Thymus (tissue), 11 donors: ENCODE data around the gene OSBPL10. TPM values are rescaled to one million over a fixed set of nuclear protein-coding genes. Genes with fewer than 3 reads are reported as not detected.

Experiments
- DNase-seq, 9 donors: peaks; one replicate each; pipeline ENCODE4 v3.0.0-alpha.2; 2013; ENCODE audit warnings: low spot score in 9 of 9, low read depth in 6 of 9, missing footprints in 1 of 9
- H3K27ac ChIP-seq, 2 donors: one replicate each; pipeline ENCODE4 v1.5.1; 2013; ENCODE audit warnings: control low read depth in 1 of 2, low read depth in 1 of 2, low read length in 1 of 2, mild to moderate bottlenecking in 1 of 2, moderate library complexity in 1 of 2
- H3K27me3 ChIP-seq, 2 donors: one replicate each; pipeline ENCODE4 v1.5.1; 2013; ENCODE audit warnings: low read length in 1 of 2; ENCODE audit not compliant: control insufficient read depth in 2 of 2, insufficient read depth in 1 of 2
- H3K36me3 ChIP-seq, 2 donors: one replicate each; pipeline ENCODE4 v1.5.1; 2013; ENCODE audit warnings: low read length in 1 of 2, mild to moderate bottlenecking in 1 of 2, moderate library complexity in 1 of 2; ENCODE audit not compliant: control insufficient read depth in 2 of 2, insufficient read depth in 2 of 2
- H3K4me1 ChIP-seq, 2 donors: one replicate each; pipeline ENCODE4 v1.5.1; 2013; ENCODE audit warnings: low read length in 2 of 2; ENCODE audit not compliant: control insufficient read depth in 2 of 2, insufficient read depth in 2 of 2
- H3K4me3 ChIP-seq, 2 donors: one replicate each; pipeline ENCODE4 v1.5.1; 2013; ENCODE audit warnings: low read length in 2 of 2, control low read depth in 1 of 2, mild to moderate bottlenecking in 1 of 2
- H3K9me3 ChIP-seq, 2 donors: one replicate each; pipeline ENCODE4 v1.5.1; 2013; ENCODE audit warnings: low read length in 1 of 2, mild to moderate bottlenecking in 1 of 2; ENCODE audit not compliant: control insufficient read depth in 2 of 2, insufficient read depth in 1 of 2
- WGBS: extraction: QIAGEN DNeasy Blood & Tissue Kit; methylation state at CpG from one replicate; pipeline ENCODE4 v1.1.7; 2013; 5-methylcytosine and 5-hydroxymethylcytosine counted together
- polyA plus RNA-seq: library from polyadenylated mRNA; stranded (reverse); fragments of 200-250 nt; gene quantifications from one replicate; pipeline ENCODE4 v1.2.3, GENCODE V29; 2013
- total RNA-seq: library from RNA; stranded (reverse); fragments of 120-200 nt; gene quantifications from one replicate; pipeline ENCODE4 v1.2.4, GENCODE V29; 2013
- donor health status: healthy.

The OSBPL10 gene
- total and polyA plus RNA-seq, 2 donors = 1.4 to 2.1 TPM

DNA sequence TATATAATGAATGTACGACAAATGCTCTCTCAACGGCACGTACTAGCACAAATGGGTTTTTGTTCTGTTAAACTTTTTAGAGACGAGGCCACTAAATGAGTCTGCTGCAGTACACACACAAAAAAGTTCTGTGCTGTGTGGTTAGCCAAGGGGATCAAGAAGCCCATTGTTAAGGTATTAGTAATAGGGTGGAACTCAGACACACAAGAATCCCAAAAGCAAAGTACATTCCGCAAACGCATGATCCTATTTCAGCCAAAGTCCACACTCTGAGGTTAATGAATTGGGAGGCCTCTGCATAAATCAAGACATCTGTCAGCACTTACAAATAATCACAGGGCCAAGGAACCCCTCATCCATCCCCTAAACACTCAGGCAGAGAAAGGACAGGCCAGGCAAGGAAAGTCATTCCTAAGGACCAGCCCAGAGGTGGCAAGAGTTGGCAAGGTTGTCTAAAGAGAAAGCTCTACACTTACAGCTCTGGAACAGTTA is 12.1 kb downstream of the OSBPL10 start:
- DNase-seq = no peak
- Histone ChIP-seq H3K4me3 (no peak overlapping the region), H3K27ac (no peak overlapping the region), H3K9me3 (peaks cover 0 to 3% of the 10 kb centered on the region in 2 donors), H3K36me3 (no peaks in the 10 kb centered on the region), H3K4me1 (no peaks in the 10 kb centered on the region), H3K27me3 (no peaks in the 10 kb centered on the region)
- WGBS = 94% methylated on average over 6 of the region's 6 CpGs

DNA sequence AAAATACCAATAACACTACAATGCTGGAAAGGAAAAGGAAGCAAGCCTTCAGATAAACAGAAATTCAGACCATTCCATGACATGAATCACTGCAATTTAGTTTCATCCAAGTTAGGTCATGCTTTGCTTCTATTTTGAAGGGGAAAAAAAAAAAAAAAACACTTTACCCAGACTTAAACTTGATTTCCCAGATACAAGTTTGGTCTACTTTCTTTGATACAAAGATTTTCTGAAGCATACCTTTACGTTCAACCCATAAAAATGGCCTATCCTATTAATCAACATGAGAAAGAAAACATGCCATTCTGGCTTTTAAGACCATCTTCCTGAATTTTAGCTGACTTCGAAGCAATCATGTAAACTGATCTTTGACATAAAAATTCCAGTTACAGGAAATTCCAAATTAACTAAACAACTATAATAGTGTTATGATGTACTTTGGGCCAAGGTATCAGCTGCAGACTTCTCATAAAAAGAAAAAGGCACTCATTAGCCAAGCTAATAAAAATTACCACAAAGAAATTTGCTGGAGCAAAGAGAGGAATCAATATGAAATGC is 12.6 kb downstream of the OSBPL10 start:
- no peak overlapping the region for H3K27ac ChIP-seq
- no peak for DNase-seq
- peaks cover 0 to 3% of the 10 kb centered on the region in 2 donors for H3K9me3 ChIP-seq
- 93% methylated on average over 2 of the region's 2 CpGs for WGBS
- no peaks in the 10 kb centered on the region for H3K36me3 ChIP-seq
- H3K27me3 ChIP-seq = no peaks in the 10 kb centered on the region
- H3K4me3 ChIP-seq = no peak overlapping the region
- H3K4me1 ChIP-seq = no peaks in the 10 kb centered on the region

DNA sequence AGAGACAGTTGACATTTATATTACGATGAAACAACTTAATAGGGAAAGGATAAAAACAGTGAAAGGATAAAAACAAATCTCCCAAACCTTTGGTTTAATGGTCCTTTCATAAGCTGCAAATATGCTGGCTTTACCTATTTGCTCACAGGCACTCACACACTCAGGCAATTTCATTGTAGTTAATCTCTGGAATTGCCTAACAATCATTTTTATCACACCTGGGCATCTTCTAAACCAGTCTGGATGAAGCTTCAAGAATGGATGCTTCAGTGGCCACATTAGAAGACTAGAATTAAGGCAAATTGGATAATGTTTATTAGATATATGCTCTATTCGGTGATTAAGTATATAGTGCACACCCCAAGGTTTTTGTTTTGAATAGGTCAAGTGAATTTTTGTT is 13.5 kb downstream of the OSBPL10 start:
- no peak for DNase-seq
- Histone ChIP-seq H3K4me3 (no peak overlapping the region), H3K4me1 (no peaks in the 10 kb centered on the region), H3K9me3 (peaks cover 0 to 3% of the 10 kb centered on the region in 2 donors), H3K27ac (no peak overlapping the region), H3K27me3 (no peaks in the 10 kb centered on the region), H3K36me3 (no peaks in the 10 kb centered on the region)
- WGBS = 97% methylated on average over 2 of the region's 2 CpGs

DNA sequence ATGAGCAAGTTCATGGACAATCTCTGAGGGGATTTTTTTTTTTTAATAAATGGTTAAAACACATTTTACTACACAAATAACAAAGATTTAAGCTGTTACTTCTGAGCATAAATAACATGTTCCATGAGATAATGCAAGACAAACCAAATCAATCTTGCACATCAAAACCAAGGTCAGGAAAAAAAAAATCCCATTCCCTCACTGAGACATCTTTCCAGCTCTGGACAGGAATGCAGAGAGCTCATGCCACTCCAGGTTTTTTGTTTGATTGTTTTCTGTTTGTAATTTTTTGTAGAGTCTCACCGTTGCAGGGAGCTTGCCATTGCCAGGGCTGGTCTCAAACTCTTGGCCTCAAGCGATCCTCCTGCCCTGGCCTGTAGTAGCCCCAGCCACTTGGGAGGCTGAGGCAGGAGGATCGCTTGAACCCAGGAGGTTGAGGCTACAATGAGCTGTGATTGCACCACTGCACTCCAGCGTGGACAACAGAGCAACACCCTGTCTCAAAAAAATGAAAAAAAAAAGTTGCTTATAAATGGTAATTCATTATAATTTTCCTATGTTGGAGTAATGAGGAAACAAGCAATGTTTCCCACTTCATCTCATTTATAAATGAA is 14.0 kb downstream of the OSBPL10 start:
- 97% methylated on average over 4 of the region's 4 CpGs for WGBS
- DNase-seq = no peak
- no peak overlapping the region for H3K4me3 ChIP-seq
- no peaks in the 10 kb centered on the region for H3K4me1 ChIP-seq
- peaks cover 0 to 3% of the 10 kb centered on the region in 2 donors for H3K9me3 ChIP-seq
- no peak overlapping the region for H3K27ac ChIP-seq
- no peaks in the 10 kb centered on the region for H3K27me3 ChIP-seq
- no peaks in the 10 kb centered on the region for H3K36me3 ChIP-seq

DNA sequence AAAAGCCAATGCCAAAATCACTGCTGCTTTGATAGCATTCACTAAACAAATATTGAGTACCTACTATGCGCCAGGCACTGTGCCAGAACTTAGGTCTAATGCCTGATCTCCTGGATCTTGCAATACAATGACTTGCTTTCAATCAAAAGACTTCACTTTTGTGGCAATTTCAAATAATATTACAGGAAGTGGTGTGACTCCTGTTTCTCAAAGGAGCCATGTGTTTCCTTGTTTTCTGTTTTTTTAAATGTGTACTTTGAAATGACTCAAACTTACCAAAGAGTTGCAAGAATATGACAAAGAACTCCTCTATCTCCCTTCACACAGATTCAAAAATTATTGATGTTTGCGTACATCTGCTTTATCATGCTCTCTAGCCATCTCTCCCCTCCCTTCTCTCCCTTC is 18.3 kb downstream of the OSBPL10 start:
- Histone ChIP-seq H3K36me3 (no peaks in the 10 kb centered on the region), H3K27ac (no peak overlapping the region), H3K27me3 (no peaks in the 10 kb centered on the region), H3K4me1 (no peaks in the 10 kb centered on the region), H3K9me3 (peaks cover 0 to 3% of the 10 kb centered on the region in 2 donors), H3K4me3 (no peak overlapping the region)
- DNase-seq = peak in 1 of 9 donors; percentile 22
- WGBS = 25% methylated on average over 2 of the region's 2 CpGs

DNA sequence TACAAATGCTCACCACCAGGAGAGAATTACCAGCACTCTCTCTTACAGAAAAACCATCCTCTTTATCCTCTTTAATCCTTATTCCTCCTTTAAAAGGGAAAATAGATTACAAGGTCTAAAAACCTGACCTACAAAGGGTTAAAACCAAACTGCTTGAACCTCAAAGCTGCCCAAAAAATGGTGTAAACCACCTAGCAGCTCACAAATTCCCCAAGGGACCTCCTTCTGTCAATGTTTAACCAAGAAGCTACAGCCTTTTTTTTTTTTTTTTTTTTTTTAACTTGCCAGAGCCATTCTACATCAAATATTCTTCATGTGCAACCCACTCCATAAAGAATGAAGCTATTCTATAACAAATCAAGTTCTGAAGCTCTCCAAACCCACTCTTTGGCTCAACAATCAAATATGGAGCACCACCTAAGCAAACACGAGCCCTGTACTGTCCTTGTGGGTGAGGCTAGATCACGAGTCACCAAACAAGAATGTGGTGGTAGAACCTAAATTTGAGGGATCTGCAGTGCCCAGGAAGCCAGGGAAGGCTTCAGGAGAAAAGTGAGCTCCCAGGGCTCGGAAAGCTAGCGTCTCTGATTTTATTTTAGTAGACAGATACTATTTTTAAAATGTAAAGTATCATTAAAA is 20.1 kb downstream of the OSBPL10 start:
- Histone ChIP-seq H3K27me3 (no peaks in the 10 kb centered on the region), H3K36me3 (no peaks in the 10 kb centered on the region), H3K27ac (no peak overlapping the region), H3K4me3 (no peak overlapping the region), H3K9me3 (no peaks in the 10 kb centered on the region), H3K4me1 (no peaks in the 10 kb centered on the region)
- 73% methylated on average over 4 of the region's 4 CpGs for WGBS
- DNase-seq = no peak

DNA sequence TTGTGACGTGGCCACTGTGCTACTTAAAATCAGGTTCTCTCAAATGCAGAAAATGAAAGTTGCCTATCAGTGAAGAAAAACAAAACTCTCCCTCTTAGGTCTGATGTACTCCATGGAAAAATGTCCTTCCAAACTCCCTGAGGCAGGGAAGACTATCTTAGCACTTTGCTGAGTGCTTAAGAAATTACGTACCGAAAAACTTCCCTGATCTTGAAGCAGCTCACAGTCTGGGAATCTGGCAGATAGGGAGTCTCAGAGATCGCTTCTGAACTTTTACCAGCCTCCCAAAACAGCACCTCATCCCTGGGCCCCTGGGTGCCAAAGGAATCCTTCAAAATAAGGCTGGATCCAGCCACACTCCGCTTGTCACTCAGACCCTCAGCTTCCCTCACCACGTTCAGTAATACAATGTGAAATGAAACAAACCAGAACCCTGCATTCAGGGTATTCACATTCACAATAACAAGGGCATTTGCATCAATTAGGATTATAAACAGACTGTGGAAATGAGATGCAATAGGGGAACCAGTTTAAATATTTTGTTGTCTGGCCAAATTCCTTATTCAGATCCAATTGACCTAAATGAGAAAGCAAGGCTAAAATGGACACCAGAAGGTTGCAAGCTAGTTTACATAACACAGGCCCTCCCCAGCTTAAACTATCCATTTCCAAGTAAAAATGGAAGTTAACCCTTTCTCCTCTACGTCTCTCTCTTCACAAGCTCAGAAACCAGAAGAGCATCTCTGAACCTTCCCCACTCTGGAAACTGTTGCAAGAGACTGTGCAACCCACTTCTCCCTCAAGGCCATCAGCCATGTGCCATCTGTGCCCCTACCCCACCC is 20.9 kb downstream of the OSBPL10 start:
- peaks cover 1 to 3% of the 10 kb centered on the region in 2 donors for H3K9me3 ChIP-seq
- no peaks in the 10 kb centered on the region for H3K4me1 ChIP-seq
- H3K4me3 ChIP-seq = no peak overlapping the region
- no peak for DNase-seq
- H3K27me3 ChIP-seq = no peaks in the 10 kb centered on the region
- H3K27ac ChIP-seq = peak overlapping the region in 1 of 2 donors; percentile 15
- WGBS = 93% methylated on average over 7 of the region's 7 CpGs
- no peaks in the 10 kb centered on the region for H3K36me3 ChIP-seq

DNA sequence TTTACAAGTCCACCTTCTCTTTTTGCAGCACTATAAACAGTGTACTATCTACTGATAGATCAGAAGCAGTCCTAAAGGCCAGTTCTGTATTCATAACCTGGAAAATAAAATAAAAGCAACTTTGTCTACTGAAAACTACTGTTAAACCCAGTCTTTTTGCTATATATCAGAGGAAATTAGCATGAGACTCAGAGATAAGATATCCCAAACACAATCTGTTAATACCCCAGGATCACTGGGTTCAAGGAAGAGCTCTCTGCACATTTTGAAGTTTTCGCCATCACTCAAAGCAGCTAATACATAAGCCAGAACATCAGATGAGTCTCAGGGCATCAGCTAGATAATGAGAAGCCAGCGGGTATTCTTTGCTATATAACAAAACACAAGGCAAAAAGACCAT is 21.8 kb downstream of the OSBPL10 start:
- no peak for DNase-seq
- Histone ChIP-seq H3K4me3 (no peak overlapping the region), H3K27ac (no peak overlapping the region), H3K27me3 (no peaks in the 10 kb centered on the region), H3K9me3 (peaks cover 1 to 3% of the 10 kb centered on the region in 2 donors), H3K4me1 (no peaks in the 10 kb centered on the region), H3K36me3 (no peaks in the 10 kb centered on the region)
- WGBS = 93% methylated on average over 2 of the region's 2 CpGs
